K562 (cell line): ENCODE results near the gene VRK3. TPM values are rescaled to one million over a fixed set of nuclear protein-coding genes. Genes with fewer than 3 reads are reported as not detected.

Experiments
- CCAR2 ChIP-seq: fragments of 200-400 bp; formaldehyde crosslinking; IDR thresholded peaks from 2 replicates; pipeline ENCODE4 v1.6.1; 2017; ENCODE audit warnings: mild to moderate bottlenecking, low read depth, low read length
- DMBX1 ChIP-seq: fragments of 250-450 bp; sonication (Bioruptor Pico); IDR thresholded peaks from 2 replicates; pipeline ENCODE4 v1.8.0; 2022; ENCODE audit warnings: inconsistent platforms, mild to moderate bottlenecking, moderate library complexity, borderline replicate concordance
- ELK3 ChIP-seq: fragments of 450-650 bp; formaldehyde crosslinking; IDR thresholded peaks from 2 replicates; pipeline ENCODE4 v1.4.0; 2020; ENCODE audit warnings: mild to moderate bottlenecking
- HDAC8 ChIP-seq: fragments of 450-650 bp; IDR thresholded peaks from 2 replicates; pipeline ENCODE4 v1.6.1; 2016; ENCODE audit warnings: mild to moderate bottlenecking, missing genetic modification characterization, moderate library complexity, missing compliant biosample characterization
- HES1 ChIP-seq: fragments of 450-650 bp; IDR thresholded peaks from 2 replicates; pipeline ENCODE4 v1.6.1; 2016; ENCODE audit warnings: low read depth, mild to moderate bottlenecking, moderate library complexity
- KAT7 ChIP-seq: sonication (generic); formaldehyde crosslinking; IDR thresholded peaks from 2 replicates; pipeline ENCODE4 v1.8.0; 2022; ENCODE audit warnings: missing genetic modification reagents, mild to moderate bottlenecking, borderline replicate concordance
- MAZ ChIP-seq, 2 experiments: fragments of 450-650 bp in 1 of 2; sonication (generic) in 1 of 2; formaldehyde crosslinking; IDR thresholded peaks in 1 of 2; conservative IDR thresholded peaks in 1 of 2; 2 replicates each; pipeline versions ENCODE4 v1.4.0 to v1.5.0; 2020; ENCODE audit warnings: mild to moderate bottlenecking in 1 of 2, missing genetic modification reagents in 1 of 2
- MCM5 ChIP-seq: fragments of 450-650 bp; IDR thresholded peaks from 2 replicates; pipeline ENCODE4 v1.6.1; 2016; ENCODE audit warnings: low read depth
- MIER1 ChIP-seq: fragments of 450-650 bp; IDR thresholded peaks from 2 replicates; pipeline ENCODE4 v1.6.1; 2016; ENCODE audit warnings: antibody characterized with exemption, mild to moderate bottlenecking, low read depth
- NFIX ChIP-seq: fragments of 250-450 bp; sonication (Bioruptor Pico); IDR thresholded peaks from 2 replicates; pipeline ENCODE4 v1.4.0; 2020; ENCODE audit warnings: low read depth, mild to moderate bottlenecking, moderate library complexity
- NFXL1 ChIP-seq: fragments of 450-650 bp; formaldehyde crosslinking; IDR thresholded peaks from 2 replicates; pipeline ENCODE4 v1.4.0; 2021; ENCODE audit warnings: mild to moderate bottlenecking
- NFYB ChIP-seq: IDR thresholded peaks from 2 replicates; pipeline ENCODE4 v1.6.1; 2011; ENCODE audit warnings: mild to moderate bottlenecking, moderate library complexity; ENCODE audit not compliant: insufficient read length; ENCODE audit errors: extremely low read depth
- PYGO2 ChIP-seq: fragments of 450-650 bp; IDR thresholded peaks from 2 replicates; pipeline ENCODE4 v1.6.1; 2016; ENCODE audit warnings: mild to moderate bottlenecking, missing genetic modification characterization, moderate library complexity, missing compliant biosample characterization
- SMC3 ChIP-seq: conservative IDR thresholded peaks from 2 replicates; pipeline ENCODE4 v1.6.1; 2011; ENCODE audit warnings: low read depth, low read length, improper control_type of control experiment; ENCODE audit not compliant: insufficient read depth
- TCF7L2 ChIP-seq: fragments of 150-350 bp; IDR thresholded peaks from 2 replicates; pipeline ENCODE4 v1.6.1; 2016; ENCODE audit warnings: low read depth, mild to moderate bottlenecking, low read length, moderate library complexity
- TEAD2 ChIP-seq: fragments of 450-650 bp; IDR thresholded peaks from 2 replicates; pipeline ENCODE4 v1.6.1; 2016; ENCODE audit warnings: missing genetic modification characterization, control low read depth, missing compliant biosample characterization
- ZC3H11A ChIP-seq: IDR thresholded peaks from 2 replicates; pipeline ENCODE4 v1.6.1; 2012; ENCODE audit warnings: low read depth, low read length, improper control_type of control experiment
- ZNF347 ChIP-seq: fragments of 450-650 bp; formaldehyde crosslinking; IDR thresholded peaks from 2 replicates; pipeline ENCODE4 v1.4.0; 2020; ENCODE audit warnings: low read depth, mild to moderate bottlenecking, moderate library complexity
- ZNF512 ChIP-seq: IDR thresholded peaks from 2 replicates; pipeline ENCODE4 v1.6.1; 2016; ENCODE audit warnings: missing genetic modification characterization, missing compliant biosample characterization
- ZNF583 ChIP-seq: fragments of 250-450 bp; sonication (Bioruptor Pico); IDR thresholded peaks from 2 replicates; pipeline ENCODE4 v1.4.0; 2020
- polyA plus RNA-seq, 8 experiments: library from polyadenylated mRNA; depleted of rRNA in 4 of 8; stranded (reverse) in 5 of 8; unstranded in 3 of 8; fragments of >200 nt; fragmentation: Nextera tagmentation in 2 of 8; fragmentation: Illumina TruSeq in 1 of 8; extraction: Ambion mirVana in 2 of 8; extraction: Trizol in 1 of 8; gene quantifications; 2 replicates each; pipeline versions ENCODE4 v1.2.1 to v1.2.3, GENCODE V29; 2011 to 2014; ENCODE audit warnings: inconsistent platforms in 1 of 8, missing spikeins in 1 of 8
- total RNA-seq, 7 experiments: library from RNA; depleted of rRNA in 6 of 7; stranded (reverse); fragments of >200 nt in 6 of 7; fragmentation: Illumina TruSeq in 2 of 7; extraction: Trizol in 2 of 7; gene quantifications; 2 replicates each; pipeline versions ENCODE4 v1.2.1 to v1.2.3, GENCODE V29; 2011 to 2021; ENCODE audit warnings: low replicate concordance in 1 of 7
- TF ChIP-seq, protein P1 (sequence below): fragments of 450-650 bp; formaldehyde crosslinking; IDR thresholded peaks from 2 replicates; pipeline ENCODE4 v1.4.0; 2020; ENCODE audit warnings: mild to moderate bottlenecking, mixed read lengths
- TF ChIP-seq, protein P2 (sequence below): fragments of 250-450 bp; sonication (Bioruptor Pico); IDR thresholded peaks from 2 replicates; pipeline ENCODE4 v1.8.0; 2021; ENCODE audit warnings: moderate library complexity, mild to moderate bottlenecking, inconsistent platforms

Gene VRK3
- total and polyA plus RNA-seq, 9 of the 15 experiments (the other 6 are each of a cell fraction or from before 2014, with no cell fraction given) = 25.6 to 94.3 (median 42.9) TPM

GRCh38 chr19:49927526-49928264, 97.5 kb downstream of the VRK3 start (continued):
- TF ChIP-seq NFYB = no peak
- peak; percentile 69; the same call in 1 of the 2 replicates for TF ChIP-seq HDAC8 (tag)
- no peak for TF ChIP-seq CCAR2
- 0 out of 2 replicates have a peak, but pooled peaks have one; percentile 33 for TF ChIP-seq NFXL1 (CRISPR knock-in tag)
- TF ChIP-seq HES1 = no peak
- TF ChIP-seq TCF7L2 = no peak
- TF ChIP-seq, protein P1, sequence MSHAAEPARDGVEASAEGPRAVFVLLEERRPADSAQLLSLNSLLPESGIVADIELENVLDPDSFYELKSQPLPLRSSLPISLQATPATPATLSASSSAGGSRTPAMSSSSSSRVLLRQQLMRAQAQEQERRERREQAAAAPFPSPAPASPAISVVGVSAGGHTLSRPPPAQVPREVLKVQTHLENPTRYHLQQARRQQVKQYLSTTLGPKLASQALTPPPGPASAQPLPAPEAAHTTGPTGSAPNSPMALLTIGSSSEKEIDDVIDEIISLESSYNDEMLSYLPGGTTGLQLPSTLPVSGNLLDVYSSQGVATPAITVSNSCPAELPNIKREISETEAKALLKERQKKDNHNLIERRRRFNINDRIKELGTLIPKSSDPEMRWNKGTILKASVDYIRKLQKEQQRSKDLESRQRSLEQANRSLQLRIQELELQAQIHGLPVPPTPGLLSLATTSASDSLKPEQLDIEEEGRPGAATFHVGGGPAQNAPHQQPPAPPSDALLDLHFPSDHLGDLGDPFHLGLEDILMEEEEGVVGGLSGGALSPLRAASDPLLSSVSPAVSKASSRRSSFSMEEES = no peak
- no peak for TF ChIP-seq SMC3
- TF ChIP-seq KAT7 (CRISPR knock-in tag) = no peak
- TF ChIP-seq MIER1 = no peak
- TF ChIP-seq PYGO2 = 0 out of 2 replicates have a peak, but pooled peaks have one; percentile 10
- TF ChIP-seq ZNF583 (CRISPR knock-in tag) = peak; percentile 44; the same call in 1 of the 2 replicates
- TF ChIP-seq ZNF347 (CRISPR knock-in tag) = no peak
- TF ChIP-seq ELK3 = no peak
- no peak for TF ChIP-seq ZC3H11A
- TF ChIP-seq NFIX (CRISPR knock-in tag) = no peak
- TF ChIP-seq MAZ (CRISPR knock-in tag; conservative IDR thresholded peaks at IDR 0.05 in 1 of 2, IDR thresholded peaks at IDR 0.05 in 1 of 2) = 0 out of 4 replicates have a peak, but pooled peaks of 1 of the 2 experiments have one; percentile 55
- no peak for TF ChIP-seq TEAD2
- TF ChIP-seq MCM5 = no peak
- TF ChIP-seq, protein P2, sequence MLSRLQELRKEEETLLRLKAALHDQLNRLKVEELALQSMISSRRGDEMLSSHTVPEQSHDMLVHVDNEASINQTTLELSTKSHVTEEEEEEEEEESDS (CRISPR knock-in tag) = no peak
- TF ChIP-seq DMBX1 (CRISPR knock-in tag) = peak; percentile 43; the same call in 1 of the 2 replicates
- no peak for TF ChIP-seq ZNF512
